ENCODE data around the gene CLEC16A.

Gene CLEC16A

DNA sequence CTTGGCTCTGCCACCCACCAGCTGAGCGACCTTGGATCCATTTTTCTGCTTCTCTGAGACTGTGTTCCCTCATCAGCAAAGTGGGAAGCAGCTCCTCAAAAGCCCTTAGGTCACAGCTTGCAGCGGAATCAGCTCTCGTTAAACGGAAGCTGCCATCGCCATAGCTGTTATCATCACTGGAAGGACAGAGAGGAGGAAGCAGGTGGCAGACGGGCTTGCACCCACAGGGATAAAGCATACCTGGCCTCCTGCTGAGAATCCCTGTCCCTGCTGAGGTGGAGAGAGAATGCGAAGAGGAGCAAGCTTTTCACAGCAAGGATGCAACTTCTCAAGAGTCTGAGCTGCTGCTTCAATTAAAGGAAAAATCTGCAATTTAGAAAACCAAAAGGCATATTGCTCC, 106.6 kb downstream of the CLEC16A start:
- no peak overlapping the region for H3K27ac ChIP-seq
- TF ChIP-seq, protein P1, sequence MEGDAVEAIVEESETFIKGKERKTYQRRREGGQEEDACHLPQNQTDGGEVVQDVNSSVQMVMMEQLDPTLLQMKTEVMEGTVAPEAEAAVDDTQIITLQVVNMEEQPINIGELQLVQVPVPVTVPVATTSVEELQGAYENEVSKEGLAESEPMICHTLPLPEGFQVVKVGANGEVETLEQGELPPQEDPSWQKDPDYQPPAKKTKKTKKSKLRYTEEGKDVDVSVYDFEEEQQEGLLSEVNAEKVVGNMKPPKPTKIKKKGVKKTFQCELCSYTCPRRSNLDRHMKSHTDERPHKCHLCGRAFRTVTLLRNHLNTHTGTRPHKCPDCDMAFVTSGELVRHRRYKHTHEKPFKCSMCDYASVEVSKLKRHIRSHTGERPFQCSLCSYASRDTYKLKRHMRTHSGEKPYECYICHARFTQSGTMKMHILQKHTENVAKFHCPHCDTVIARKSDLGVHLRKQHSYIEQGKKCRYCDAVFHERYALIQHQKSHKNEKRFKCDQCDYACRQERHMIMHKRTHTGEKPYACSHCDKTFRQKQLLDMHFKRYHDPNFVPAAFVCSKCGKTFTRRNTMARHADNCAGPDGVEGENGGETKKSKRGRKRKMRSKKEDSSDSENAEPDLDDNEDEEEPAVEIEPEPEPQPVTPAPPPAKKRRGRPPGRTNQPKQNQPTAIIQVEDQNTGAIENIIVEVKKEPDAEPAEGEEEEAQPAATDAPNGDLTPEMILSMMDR (conservative IDR thresholded peaks at IDR 0.05): no peak

DNA sequence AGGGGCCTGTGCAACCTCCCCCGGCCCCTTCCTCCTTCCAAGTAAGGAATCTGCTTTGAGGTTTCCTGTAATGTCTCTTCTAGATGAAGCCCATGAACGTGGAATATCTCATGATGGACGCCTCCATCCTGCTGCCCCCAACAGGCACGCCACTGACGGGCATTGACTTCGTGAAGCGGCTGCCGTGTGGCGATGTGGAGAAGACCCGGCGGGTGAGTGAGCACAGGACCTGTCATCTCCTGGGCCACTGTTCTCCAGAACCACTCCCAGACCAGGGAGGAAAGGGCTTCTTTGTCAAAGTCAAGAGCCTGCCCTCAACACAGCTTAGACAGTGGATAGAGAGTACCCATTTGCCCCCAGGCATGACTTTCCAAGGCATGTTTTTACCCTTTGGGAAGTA, 107.1 kb downstream of the CLEC16A start:
- H3K27ac ChIP-seq: no peak overlapping the region
- TF ChIP-seq, protein P1 (conservative IDR thresholded peaks at IDR 0.05): no peak

DNA sequence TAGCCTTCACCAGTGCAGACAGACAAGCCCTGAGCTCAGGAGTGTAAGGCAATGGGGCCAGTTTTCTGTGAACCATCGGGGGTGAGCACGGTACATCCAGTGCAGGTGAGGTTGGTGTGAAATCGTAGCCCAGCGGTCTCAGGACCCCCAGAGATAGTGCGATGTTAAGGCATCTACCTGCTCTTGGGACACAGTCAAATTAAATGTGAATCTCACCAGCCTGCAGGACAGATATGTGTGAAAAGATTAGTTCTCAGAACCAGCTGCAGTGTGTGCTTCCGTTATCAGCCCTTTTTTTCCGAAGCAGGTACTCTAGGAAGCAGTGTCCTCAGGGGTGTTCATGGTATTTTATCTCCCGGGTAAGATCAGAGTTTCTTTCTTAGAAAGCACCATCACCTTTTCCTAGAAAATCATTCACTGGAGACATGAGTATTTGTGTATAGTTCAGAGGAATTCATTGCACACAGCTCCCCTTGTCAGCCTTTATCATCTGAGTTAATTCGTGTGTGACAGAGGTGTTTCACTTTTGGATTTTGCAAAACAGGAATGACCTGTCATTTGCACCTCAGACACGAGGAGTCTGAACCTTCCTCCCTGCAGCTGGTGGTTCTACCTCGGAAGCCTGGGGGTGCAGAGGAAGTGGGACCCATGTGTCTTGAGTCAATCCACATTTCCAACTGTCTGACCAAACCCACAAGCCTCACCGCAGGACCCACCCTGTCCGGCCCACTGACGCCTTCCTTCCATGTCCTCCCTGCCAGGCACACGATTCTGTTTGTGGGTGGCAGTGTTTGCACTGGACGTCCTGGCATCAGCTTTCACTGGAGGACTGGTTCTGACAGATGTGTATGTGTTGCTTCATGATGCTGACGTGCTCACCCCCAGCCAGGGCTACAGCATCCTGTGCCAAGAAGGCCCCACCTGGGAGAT, 107.8 kb downstream of the CLEC16A start:
- TF ChIP-seq, protein P1 (conservative IDR thresholded peaks at IDR 0.05): no peak
- H3K27ac ChIP-seq: no peak overlapping the region

DNA sequence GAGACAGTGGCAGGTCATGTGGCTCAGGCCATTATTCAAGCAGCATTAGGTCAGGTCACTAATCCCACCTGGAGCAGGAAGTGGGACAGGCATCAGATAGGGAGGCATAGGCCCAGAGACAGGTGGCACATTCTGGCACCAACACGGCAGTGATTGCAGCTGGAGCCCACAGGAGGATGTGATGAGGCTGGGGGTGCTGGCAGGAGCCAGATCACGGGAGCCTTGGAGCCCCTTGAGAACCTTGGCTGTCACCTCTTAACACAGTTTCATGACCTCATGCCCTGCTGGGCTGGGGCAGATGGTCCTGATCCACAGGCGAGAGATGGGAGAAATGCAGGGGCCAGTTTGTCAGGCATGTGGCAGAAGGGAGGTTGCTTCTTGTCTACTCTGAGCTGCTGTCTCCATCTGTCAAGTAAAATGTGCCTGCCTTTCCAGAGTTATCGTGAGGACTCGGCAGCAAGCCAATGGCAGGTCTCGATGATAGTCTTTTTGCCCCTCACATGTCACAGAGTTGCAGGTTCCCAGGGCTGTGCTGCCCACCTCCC, 109.6 kb downstream of the CLEC16A start:
- TF ChIP-seq, protein P1 (conservative IDR thresholded peaks at IDR 0.05): no peak
- H3K27ac ChIP-seq: no peak overlapping the region

DNA sequence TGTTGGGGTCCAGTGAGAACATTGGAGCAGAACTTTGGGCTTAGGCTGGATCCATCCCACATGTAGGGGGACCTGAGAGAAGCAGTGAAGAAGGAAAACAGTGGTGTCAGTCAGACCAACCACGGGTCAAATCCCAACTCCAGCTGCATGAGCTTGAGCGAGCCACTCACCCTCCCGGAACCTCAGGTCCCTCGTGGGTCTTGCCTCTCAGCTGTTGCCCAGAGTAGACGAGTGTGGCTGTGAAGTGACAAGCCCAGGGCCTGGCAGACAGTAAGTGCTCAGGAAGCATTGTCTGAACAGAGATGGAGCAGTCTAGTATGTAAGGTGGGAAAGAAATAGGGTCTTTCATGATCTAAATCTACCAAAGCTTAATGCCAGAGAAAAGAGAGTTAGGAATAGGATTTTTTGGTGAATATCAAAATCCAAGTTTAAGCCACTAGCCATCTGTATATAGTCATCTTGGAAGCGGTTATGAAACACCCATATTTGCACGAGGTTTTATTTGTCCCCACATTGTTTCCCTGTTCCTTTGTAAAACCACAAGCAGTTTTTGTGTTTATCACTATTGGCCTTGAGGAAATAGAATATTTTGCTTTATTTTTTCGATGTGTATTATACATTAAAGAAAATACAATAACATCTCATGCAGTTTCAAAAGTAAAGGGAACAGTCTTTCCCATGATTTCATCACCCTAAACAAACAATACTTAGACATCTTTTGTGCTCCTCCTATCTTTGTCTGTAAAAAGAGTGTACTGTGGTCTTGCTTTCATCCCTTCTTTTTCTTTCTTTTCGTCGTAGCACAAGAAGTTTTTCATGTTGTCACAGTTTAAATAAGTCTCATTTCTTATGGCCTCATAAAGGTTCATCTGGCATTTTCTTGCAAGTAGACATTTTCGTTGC, 112.0 kb downstream of the CLEC16A start:
- H3K27ac ChIP-seq: no peak overlapping the region
- TF ChIP-seq, protein P1 (conservative IDR thresholded peaks at IDR 0.05): no peak

DNA sequence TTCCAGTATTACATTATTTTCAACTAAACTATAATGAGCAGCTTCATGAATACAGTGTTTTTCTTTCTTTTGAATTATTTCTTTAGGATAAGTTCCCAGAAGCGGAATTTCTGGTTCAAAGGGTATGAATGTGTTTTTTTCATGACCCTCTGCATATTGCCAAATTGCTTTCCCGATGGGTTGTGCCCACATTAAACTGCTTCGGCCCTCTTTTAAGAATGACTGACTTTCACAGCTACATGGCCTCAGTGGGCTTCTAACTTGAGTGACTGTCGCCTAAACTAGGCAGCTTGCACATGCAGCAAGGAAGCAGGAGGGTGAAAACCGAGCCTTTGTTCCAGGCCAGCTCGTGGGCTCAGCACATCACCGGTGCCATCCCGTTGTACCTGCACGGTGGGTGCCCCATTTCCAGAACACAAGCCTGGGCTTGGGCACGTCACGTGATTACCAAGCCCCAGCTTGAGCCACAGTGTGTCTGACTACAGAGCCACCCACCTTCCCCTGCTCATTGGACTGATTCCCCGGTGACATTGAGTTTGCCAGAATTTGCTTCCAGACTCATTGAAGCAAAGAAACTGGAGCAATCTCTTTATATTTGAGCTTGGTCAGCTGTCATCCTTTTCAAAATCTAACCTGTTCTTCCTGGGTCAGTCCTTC, 112.8 kb downstream of the CLEC16A start:
- no peak overlapping the region for H3K27ac ChIP-seq
- TF ChIP-seq, protein P1 (conservative IDR thresholded peaks at IDR 0.05): no peak
